Mesenteric fat pad (tissue), 1 donor: ENCODE measurements around the gene COL25A1. TPM values are rescaled to one million over a fixed set of nuclear protein-coding genes. Genes with fewer than 3 reads are reported as not detected.
"Not testable (repeated sequence)": the region's sequence is repeated elsewhere in the genome, so short reads cannot be mapped to it uniquely, and the experiment has no call there.

Experiments used
- DNase-seq: peaks from one replicate; pipeline ENCODE4 v3.0.0-alpha.2; 2020; ENCODE audit warnings: low spot score
- total RNA-seq: library from RNA; stranded (reverse); fragmentation: NEBNext Ultra II Directional; extraction: Animal tissue kit (Norgen Biotek cat#: 25700); gene quantifications from one replicate; pipeline ENCODE4 v1.2.1, GENCODE V29; 2021
- donor health status: DM: yes; HTN: yes; CAD: no.

Gene COL25A1
- total RNA-seq, 1 donor from 2014 or later, result 6.6 TPM

DNA sequence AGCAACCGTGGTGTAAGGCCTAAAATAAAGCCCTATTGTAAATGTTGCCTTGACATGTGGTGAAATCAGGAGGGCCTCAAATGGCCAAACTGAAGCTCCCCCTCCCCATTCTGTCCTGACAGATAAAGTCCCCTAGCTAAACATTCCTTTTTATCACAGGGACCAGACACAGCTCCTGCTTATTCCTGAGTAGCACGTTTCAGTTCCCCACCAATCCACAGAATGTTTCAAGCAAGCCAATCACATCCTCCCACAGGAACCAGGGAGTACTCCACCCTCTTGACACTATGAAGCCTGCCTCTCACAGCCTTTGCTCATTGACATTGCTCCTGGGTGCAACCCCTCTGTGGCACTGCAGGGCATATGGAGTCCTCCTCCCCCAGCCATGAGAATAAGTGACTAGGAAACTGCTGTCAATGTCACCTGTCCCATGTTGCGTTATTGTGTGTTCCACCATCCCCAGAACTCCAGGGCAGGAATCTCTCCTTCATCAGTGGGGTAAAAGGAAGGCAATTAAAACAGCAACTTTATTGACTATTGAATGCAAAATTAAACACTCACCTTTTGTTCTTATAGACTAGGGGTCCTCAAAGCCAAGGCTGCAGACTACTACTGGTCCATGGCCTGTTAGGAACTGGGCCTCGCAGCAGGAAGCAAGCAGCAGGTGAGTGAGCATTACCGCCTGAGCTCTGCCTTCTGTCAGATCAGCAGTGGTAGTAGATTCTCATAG lies 128.1 kb downstream of the COL25A1 start:
- no peak for DNase-seq

DNA sequence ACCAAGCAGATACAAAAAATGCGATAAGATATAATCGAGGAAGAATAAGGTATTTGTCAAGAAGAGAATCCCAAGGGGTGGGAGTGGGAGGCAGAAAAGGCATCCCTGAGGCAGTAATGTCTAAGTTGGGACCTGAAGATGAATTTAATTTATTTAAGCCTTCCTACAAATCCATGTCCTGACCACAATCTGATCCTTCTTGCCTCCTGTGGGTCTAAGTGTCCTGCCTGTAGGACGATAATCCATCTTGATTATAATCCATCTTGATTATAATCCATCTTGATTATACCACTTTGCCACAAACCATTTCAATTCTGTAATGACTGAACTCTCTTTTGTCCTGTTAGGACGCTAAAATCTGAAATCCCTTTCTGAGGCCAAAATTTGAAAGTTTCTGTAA lies 130.2 kb downstream of the COL25A1 start:
- DNase-seq, result no peak

- DNase-seq, result no peak
Observed at GRCh38 chr4:109171070-109171469, 131.4 kb downstream of the COL25A1 start.

- DNase-seq, result no peak
Observed at GRCh38 chr4:109169170-109169569, 133.3 kb downstream of the COL25A1 start.

DNA sequence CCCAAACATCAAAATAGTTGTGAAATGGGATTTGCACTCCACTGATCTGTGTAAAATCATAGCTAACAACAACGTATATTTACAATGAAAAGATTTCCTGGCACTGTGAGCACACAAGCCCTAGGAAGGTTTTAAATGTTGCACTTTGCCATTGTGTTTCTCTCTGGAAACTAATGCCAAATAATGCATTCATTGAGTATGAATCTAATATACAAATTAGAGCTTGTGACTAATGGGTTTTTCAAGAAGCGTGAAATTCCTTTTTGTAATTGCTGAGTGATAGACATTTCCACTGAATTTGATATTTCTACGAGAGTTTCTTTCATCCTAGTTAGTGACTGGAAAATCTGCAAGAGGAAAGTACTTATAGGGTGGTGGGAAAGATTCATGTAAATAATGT lies 135.9 kb downstream of the COL25A1 start:
- DNase-seq, result no peak

GRCh38 chr4:109166126-109166525 lies 136.3 kb downstream of the COL25A1 start:
- no peak for DNase-seq

GRCh38 chr4:109164011-109164410 lies 138.4 kb downstream of the COL25A1 start:
- DNase-seq, result no peak

GRCh38 chr4:109163493-109163892 lies 139.0 kb downstream of the COL25A1 start:
- no peak for DNase-seq

DNA sequence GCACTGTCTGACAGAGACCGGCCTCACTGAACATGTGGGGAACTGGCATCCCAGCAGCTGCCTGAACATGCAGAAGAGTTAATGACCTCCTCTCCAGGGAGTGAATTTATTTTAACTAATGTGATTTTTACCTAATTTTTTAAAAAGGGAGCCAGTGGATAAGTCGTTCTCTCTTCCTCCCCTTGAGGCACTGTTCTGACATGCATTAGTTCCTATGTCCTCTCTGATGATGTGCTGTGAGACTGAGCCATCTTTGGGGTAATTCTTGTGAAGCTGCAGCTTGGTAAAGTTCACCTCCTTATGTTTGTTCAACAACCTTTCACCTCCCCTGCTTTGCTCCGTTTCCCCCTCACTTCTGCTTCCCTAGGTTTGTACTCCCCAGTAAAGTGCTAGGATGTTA lies 139.7 kb downstream of the COL25A1 start:
- DNase-seq, result no peak

GRCh38 chr4:109160494-109160893 lies 142.0 kb downstream of the COL25A1 start:
- DNase-seq, result no peak

DNA sequence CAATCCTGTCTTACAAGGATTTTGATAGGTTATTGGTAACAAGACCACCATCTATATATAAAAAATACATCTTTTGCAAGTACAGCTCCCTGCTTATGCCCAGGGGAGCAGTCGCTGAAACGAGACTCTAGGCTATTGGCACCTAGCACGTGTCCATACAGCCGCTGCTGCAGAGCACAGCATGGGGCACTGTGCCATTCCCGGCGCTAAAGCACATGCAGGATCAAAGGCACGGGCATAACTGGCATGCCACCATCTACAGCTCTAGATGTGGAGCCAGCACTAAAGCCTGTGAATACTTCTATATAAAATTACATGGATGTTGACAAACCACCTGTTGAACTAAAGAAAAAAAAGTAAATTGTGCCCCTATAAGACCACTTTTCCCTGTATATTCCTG lies 144.8 kb downstream of the COL25A1 start:
- DNase-seq, result no peak

GRCh38 chr4:109157205-109157604 lies 145.3 kb downstream of the COL25A1 start:
- DNase-seq, result no peak

GRCh38 chr4:109156356-109156755 lies 146.1 kb downstream of the COL25A1 start:
- no peak for DNase-seq

GRCh38 chr4:109155682-109156283 lies 146.7 kb downstream of the COL25A1 start:
- no peak for DNase-seq

DNA sequence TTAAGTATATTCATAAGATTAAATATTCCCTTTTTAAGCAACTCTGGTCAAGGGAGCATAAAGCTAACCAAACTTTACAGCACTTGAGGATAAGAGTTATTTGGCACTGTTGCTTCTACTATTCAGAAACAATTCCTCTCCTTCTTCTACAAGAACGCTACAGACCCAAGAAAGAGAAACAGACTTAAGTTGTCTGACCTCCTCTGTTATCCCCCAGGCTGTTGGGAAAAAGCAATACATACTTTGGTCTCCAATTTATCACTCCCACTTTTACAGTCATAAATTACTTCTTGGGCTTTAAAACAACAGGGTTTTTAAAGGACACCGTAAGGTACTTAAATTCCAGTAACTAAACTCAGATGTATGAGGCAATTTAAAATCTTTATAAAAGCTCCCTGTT lies 147.4 kb downstream of the COL25A1 start:
- no peak for DNase-seq

DNA sequence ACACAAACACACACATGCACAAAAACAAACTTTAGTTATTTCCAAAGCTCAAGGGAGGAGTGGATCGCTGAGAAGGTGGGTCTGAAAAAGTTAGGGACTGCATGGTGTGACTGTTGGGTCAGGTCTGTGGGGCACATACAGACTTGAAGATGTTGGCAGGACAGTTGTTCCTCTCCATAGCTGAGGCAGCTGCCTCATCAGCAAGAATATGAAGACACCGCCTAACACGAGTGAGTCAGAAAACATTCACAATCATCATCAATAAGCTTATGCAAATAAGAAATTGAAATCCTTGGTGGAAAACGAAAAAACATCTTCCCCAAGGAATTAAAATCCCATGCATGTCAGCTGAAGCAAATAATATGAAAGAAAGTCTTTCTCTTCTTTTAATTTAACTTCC lies 148.0 kb downstream of the COL25A1 start:
- no peak for DNase-seq

DNA sequence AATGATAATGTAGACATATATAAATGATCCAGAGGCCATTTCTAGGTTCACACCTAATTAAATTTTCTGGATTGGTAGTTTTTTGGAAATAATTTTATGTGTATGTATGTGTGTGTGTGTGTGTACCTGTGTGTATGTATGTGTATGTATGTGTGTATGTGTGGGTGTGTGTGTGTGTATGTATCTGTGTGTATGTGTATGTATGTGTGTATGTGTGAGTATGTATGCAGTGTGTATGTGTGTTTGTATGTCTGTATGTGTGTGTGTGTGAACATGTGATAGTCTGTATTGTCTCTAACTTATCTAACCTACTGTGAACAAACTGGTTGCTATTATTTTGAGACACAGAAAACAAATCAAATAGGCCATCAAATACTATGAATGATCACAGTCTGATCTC lies 152.6 kb downstream of the COL25A1 start:
- DNase-seq, result no peak

GRCh38 chr4:109148577-109149075 lies 153.8 kb downstream of the COL25A1 start:
- DNase-seq, result no peak

DNA sequence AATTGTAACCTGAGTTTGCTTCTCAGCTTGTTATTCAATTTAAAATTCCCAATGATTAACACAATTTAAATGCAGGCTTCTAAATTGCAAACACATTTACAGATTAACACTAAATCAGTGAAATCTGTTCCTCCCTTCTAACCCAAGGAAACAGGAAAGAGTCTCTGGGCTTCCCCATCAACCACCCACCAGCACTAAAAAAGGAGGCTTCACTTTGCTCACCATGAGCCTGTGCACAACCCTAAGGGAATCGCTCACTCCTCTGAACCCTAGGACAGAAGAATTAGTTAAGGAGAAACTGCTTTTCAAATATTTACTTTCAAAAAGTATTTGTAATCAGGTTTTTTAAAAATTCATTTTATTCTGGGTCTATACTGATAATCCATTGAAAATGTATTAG lies 155.3 kb downstream of the COL25A1 start:
- no peak for DNase-seq

DNA sequence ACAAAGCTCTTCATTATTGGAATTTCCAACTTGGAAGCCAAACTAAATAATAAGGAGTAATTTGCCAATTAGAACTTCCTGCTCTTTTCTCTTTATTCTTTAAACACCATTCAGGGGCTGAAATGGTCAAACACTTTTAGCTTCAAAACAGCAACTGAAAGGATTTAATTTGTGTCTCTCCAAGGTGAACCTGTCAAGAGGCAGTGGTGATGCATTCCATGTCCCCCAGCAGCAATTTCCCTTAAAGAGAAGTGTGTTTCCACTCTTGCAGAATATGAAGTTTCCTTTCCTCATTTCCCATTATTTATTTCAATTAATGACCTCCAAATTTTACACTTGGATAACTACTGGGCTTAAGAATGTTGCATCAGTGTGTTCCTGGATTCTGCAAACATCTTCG lies 156.0 kb downstream of the COL25A1 start:
- DNase-seq, result no peak

DNA sequence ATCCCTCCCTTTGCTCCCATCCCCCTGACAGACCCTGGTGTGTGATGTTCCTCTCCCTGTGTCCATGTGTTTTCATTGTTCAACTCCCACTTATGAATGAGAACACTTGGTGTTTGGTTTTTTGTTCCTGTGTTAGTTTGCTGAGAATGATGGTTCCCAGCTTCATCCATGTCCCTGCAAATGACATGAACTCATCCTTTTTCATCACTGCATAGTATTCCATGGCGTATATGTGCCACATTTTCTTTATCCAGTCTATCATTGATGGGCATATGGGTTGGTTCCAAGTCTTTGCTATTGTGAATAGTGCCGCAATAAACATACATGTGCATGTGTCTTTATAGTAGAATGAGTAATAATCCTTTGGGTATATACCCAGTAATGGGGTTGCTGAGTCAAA lies 164.3 kb downstream of the COL25A1 start:
- not testable (repeated sequence) for DNase-seq

- no peak for DNase-seq
Observed at GRCh38 chr4:109134921-109135320, 167.5 kb downstream of the COL25A1 start.

- DNase-seq, result no peak
Observed at GRCh38 chr4:109134268-109134667, 168.2 kb downstream of the COL25A1 start.
